GM04504 (cell line): ENCODE results near the gene OR51D1.

Experiments
- DNase-seq: peaks from one replicate; pipeline ENCODE4 v3.0.0-alpha.2; 2012; ENCODE audit warnings: low read depth

Gene OR51D1

GRCh38 chr11:4645974-4646373 lies 8.7 kb downstream of the OR51D1 start:
- no peak for DNase-seq

GRCh38 chr11:4647766-4648165 lies 10.5 kb downstream of the OR51D1 start:
- no peak for DNase-seq

- no peak for DNase-seq
Observed at GRCh38 chr11:4654635-4655369, 17.5 kb downstream of the OR51D1 start.

GRCh38 chr11:4658629-4659445 lies 21.6 kb downstream of the OR51D1 start:
- DNase-seq: no peak

- DNase-seq: no peak
Observed at GRCh38 chr11:4662876-4663275, 25.6 kb downstream of the OR51D1 start.

- no peak for DNase-seq
Observed at GRCh38 chr11:4664183-4664582, 26.9 kb downstream of the OR51D1 start.

- DNase-seq: no peak
Observed at GRCh38 chr11:4664786-4665185, 27.5 kb downstream of the OR51D1 start.

GRCh38 chr11:4665424-4665823 lies 28.1 kb downstream of the OR51D1 start:
- DNase-seq: no peak

GRCh38 chr11:4671741-4672140 lies 34.5 kb downstream of the OR51D1 start:
- no peak for DNase-seq

GRCh38 chr11:4672470-4672869 lies 35.2 kb downstream of the OR51D1 start:
- no peak for DNase-seq

GRCh38 chr11:4673781-4674180 lies 36.5 kb downstream of the OR51D1 start:
- no peak for DNase-seq

- DNase-seq: no peak
Observed at GRCh38 chr11:4677948-4678347, 40.7 kb downstream of the OR51D1 start.

- no peak for DNase-seq
Observed at GRCh38 chr11:4680341-4680740, 43.1 kb downstream of the OR51D1 start.

- no peak for DNase-seq
Observed at GRCh38 chr11:4682623-4683419, 45.5 kb downstream of the OR51D1 start.

- DNase-seq: no peak
Observed at GRCh38 chr11:4684631-4685285, 47.5 kb downstream of the OR51D1 start.
